HepG2 (cell line): ENCODE results near the gene SMIM1. TPM values are rescaled to one million over a fixed set of nuclear protein-coding genes. Genes with fewer than 3 reads are reported as not detected.

Experiments
- IKZF4 ChIP-seq: sonication (generic); formaldehyde crosslinking; IDR thresholded peaks from 2 replicates; pipeline ENCODE4 v1.5.1; 2020; ENCODE audit warnings: borderline replicate concordance, mild to moderate bottlenecking, low read depth, missing genetic modification reagents; ENCODE audit errors: not compliant biosample characterization
- ZHX2 ChIP-seq, 2 experiments: sonication (generic) in 1 of 2; formaldehyde crosslinking in 1 of 2; IDR thresholded peaks; 2 replicates each; pipeline versions ENCODE4 v1.6.1 to v1.9.0; 2014 to 2022; ENCODE audit warnings: antibody characterized with exemption in 1 of 2, borderline replicate concordance in 1 of 2, inconsistent platforms in 1 of 2, low read depth in 1 of 2, missing genetic modification reagents in 1 of 2
- ZNF34 ChIP-seq: sonication (generic); formaldehyde crosslinking; IDR thresholded peaks from 2 replicates; pipeline ENCODE4 v1.4.0; 2020; ENCODE audit warnings: mild to moderate bottlenecking, missing genetic modification reagents, borderline replicate concordance
- ZNF543 ChIP-seq: sonication (generic); formaldehyde crosslinking; IDR thresholded peaks from 2 replicates; pipeline ENCODE4 v1.4.0; 2020; ENCODE audit warnings: mild to moderate bottlenecking, missing genetic modification reagents
- ZNF598 ChIP-seq: sonication (generic); formaldehyde crosslinking; IDR thresholded peaks from 2 replicates; pipeline ENCODE4 v1.5.1; 2020; ENCODE audit warnings: mild to moderate bottlenecking, missing genetic modification reagents, borderline replicate concordance
- polyA plus RNA-seq, 8 experiments: library from polyadenylated mRNA; depleted of rRNA in 3 of 8; stranded (reverse) in 7 of 8; unstranded in 1 of 8; fragments of >200 nt; fragmentation: Illumina TruSeq in 4 of 8; extraction: Trizol in 4 of 8; gene quantifications; 2 replicates each; pipeline versions ENCODE4 v1.2.1 to v1.2.3, GENCODE V29; 2011 to 2016; ENCODE audit warnings: low read depth in 4 of 8, missing spikeins in 1 of 8, mixed read lengths in 1 of 8; ENCODE audit not compliant: insufficient read depth in 1 of 8
- total RNA-seq, 5 experiments: library from RNA; depleted of rRNA; stranded (reverse); fragments of >200 nt; fragmentation: Illumina TruSeq; extraction: Trizol; gene quantifications; 2 replicates each; pipeline ENCODE4 v1.2.3, GENCODE V29; 2016; ENCODE audit warnings: low read depth in 1 of 5

SMIM1 gene
- total and polyA plus RNA-seq, 2 of the 13 experiments (the other 11 are each of a cell fraction or from before 2014, with no cell fraction given): 12.4 to 56.3 TPM

- TF ChIP-seq ZHX2 (IDR thresholded peaks at IDR 0.05; ENCODE audit: low read depth) (no peak), ZHX2 (CRISPR knock-in tag; IDR thresholded peaks at IDR 0.05; ENCODE audit: borderline replicate concordance) (peak; percentile 56; the same call in 1 of the 2 replicates), ZNF598 (CRISPR knock-in tag) (no peak), IKZF4 (CRISPR knock-in tag) (peak; percentile 61), ZNF543 (CRISPR knock-in tag) (peak; percentile 7; the same call in 1 of the 2 replicates), ZNF34 (CRISPR knock-in tag) (0 out of 2 replicates have a peak, but pooled peaks have one; percentile 25)
These were observed 23.1 kb downstream of the SMIM1 start (continued) for GRCh38 chr1:3795453-3796214.
